ENCODE measurements around the gene CHD1L.

The CHD1L gene

GRCh38 chr1:147243228-147243685, 773 bp downstream of the CHD1L start:
- TF ChIP-seq EZH2phosphoT487 (IDR thresholded peaks at IDR 0.05; ENCODE audit: low read length) (no peak), EZH2 (optimal IDR thresholded peaks at IDR 0.05; ENCODE audit: low read depth, low read length) (no peak)
- TF ChIP-seq, protein P1, sequence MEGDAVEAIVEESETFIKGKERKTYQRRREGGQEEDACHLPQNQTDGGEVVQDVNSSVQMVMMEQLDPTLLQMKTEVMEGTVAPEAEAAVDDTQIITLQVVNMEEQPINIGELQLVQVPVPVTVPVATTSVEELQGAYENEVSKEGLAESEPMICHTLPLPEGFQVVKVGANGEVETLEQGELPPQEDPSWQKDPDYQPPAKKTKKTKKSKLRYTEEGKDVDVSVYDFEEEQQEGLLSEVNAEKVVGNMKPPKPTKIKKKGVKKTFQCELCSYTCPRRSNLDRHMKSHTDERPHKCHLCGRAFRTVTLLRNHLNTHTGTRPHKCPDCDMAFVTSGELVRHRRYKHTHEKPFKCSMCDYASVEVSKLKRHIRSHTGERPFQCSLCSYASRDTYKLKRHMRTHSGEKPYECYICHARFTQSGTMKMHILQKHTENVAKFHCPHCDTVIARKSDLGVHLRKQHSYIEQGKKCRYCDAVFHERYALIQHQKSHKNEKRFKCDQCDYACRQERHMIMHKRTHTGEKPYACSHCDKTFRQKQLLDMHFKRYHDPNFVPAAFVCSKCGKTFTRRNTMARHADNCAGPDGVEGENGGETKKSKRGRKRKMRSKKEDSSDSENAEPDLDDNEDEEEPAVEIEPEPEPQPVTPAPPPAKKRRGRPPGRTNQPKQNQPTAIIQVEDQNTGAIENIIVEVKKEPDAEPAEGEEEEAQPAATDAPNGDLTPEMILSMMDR (IDR thresholded peaks at IDR 0.05; ENCODE audit: low read length), result no peak
- no peaks in the 10 kb centered on the region for H3K27me3 ChIP-seq (replicated peaks; ENCODE audit: insufficient read depth, low read length)
- peaks cover 8% of the 10 kb centered on the region; the same call in 1 of the 2 replicates for H4K20me1 ChIP-seq (ENCODE audit: insufficient read depth, low read length)
- peaks cover 33% of the 10 kb centered on the region for H3K4me1 ChIP-seq (ENCODE audit: low read length)
- peaks cover 53% of the 10 kb centered on the region for H3K79me2 ChIP-seq (ENCODE audit: low read length)
- no peak for DNase-seq
- H3K36me3 ChIP-seq (replicated peaks; ENCODE audit: insufficient read depth, low read length), result no peaks in the 10 kb centered on the region
- peak overlapping the region; percentile 88 for H3K9ac ChIP-seq (ENCODE audit: low read length)
- H3K27ac ChIP-seq (ENCODE audit: low read length), result peak overlapping the region; percentile 70; the same call in 1 of the 2 replicates
- peak overlapping the region; percentile 81 for H3K4me3 ChIP-seq (ENCODE audit: low read length)
- peak overlapping the region; percentile 89 for H2AFZ ChIP-seq (ENCODE audit: low read length)
- H3K4me2 ChIP-seq (ENCODE audit: low read depth, low read length), result peak overlapping the region; percentile 73
- peaks cover 9% of the 10 kb centered on the region; the same call in 1 of the 2 replicates for H3F3A ChIP-seq (ENCODE audit: insufficient read depth, low read length)
- H3K9me3 ChIP-seq (replicated peaks; ENCODE audit: insufficient read depth, low read length), result no peaks in the 10 kb centered on the region
- H3K9me2 ChIP-seq (replicated peaks; ENCODE audit: insufficient read depth, low read length), result no peaks in the 10 kb centered on the region

GRCh38 chr1:147243841-147244240, 1.4 kb downstream of the CHD1L start:
- TF ChIP-seq, protein P1 (IDR thresholded peaks at IDR 0.05; ENCODE audit: low read length), result no peak
- TF ChIP-seq EZH2 (optimal IDR thresholded peaks at IDR 0.05; ENCODE audit: low read depth, low read length), result no peak
- TF ChIP-seq EZH2phosphoT487 (IDR thresholded peaks at IDR 0.05; ENCODE audit: low read length), result no peak
- peak overlapping the region; percentile 73 for H3K4me2 ChIP-seq (ENCODE audit: low read depth, low read length)
- H3K9me3 ChIP-seq (replicated peaks; ENCODE audit: insufficient read depth, low read length), result no peaks in the 10 kb centered on the region
- no peak overlapping the region for H3K27ac ChIP-seq (ENCODE audit: low read length)
- no peaks in the 10 kb centered on the region for H3K27me3 ChIP-seq (replicated peaks; ENCODE audit: insufficient read depth, low read length)
- no peaks in the 10 kb centered on the region for H3K9me2 ChIP-seq (replicated peaks; ENCODE audit: insufficient read depth, low read length)
- H3K79me2 ChIP-seq (ENCODE audit: low read length), result peaks cover 59% of the 10 kb centered on the region
- H2AFZ ChIP-seq (ENCODE audit: low read length), result peak overlapping the region; percentile 89; the same call in 1 of the 2 replicates
- H4K20me1 ChIP-seq (ENCODE audit: insufficient read depth, low read length), result peaks cover 8% of the 10 kb centered on the region; the same call in 1 of the 2 replicates
- DNase-seq, result peak; percentile 14
- H3K36me3 ChIP-seq (replicated peaks; ENCODE audit: insufficient read depth, low read length), result no peaks in the 10 kb centered on the region
- H3K4me1 ChIP-seq (ENCODE audit: low read length), result peaks cover 33% of the 10 kb centered on the region
- peak overlapping the region; percentile 81 for H3K4me3 ChIP-seq (ENCODE audit: low read length)
- H3F3A ChIP-seq (ENCODE audit: insufficient read depth, low read length), result peaks cover 9% of the 10 kb centered on the region; the same call in 1 of the 2 replicates
- peak overlapping the region; percentile 88; the same call in 1 of the 2 replicates for H3K9ac ChIP-seq (ENCODE audit: low read length)

DNA sequence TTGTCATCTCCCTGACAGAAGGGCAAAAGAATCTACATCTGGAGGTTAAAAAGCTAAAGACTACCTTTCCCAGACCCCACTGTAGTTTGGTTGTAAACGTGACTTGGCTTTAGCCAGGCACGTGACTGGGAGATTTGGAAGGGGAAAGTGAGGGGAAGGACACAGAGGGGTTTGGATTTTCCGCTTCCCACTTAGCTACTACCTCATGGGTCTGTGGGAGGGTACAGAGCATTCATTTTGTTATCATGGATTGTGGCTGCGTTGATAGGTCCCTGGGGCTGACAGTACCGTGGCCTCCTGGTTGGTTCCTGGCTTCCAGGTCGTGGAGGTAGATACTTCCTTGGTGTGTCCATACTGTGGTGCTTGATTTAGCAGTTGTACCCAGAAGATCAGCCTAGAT, 2.6 kb downstream of the CHD1L start:
- Histone ChIP-seq H3K27ac (ENCODE audit: low read length) (no peak overlapping the region), H2AFZ (ENCODE audit: low read length) (no peak overlapping the region), H3K4me3 (ENCODE audit: low read length) (no peak overlapping the region), H3K4me2 (ENCODE audit: low read depth, low read length) (no peak overlapping the region), H4K20me1 (ENCODE audit: insufficient read depth, low read length) (peaks cover 8% of the 10 kb centered on the region; the same call in 1 of the 2 replicates), H3K9me2 (replicated peaks; ENCODE audit: insufficient read depth, low read length) (no peaks in the 10 kb centered on the region), H3K27me3 (replicated peaks; ENCODE audit: insufficient read depth, low read length) (no peaks in the 10 kb centered on the region), H3K9ac (ENCODE audit: low read length) (no peak overlapping the region), H3K36me3 (replicated peaks; ENCODE audit: insufficient read depth, low read length) (no peaks in the 10 kb centered on the region), H3K9me3 (replicated peaks; ENCODE audit: insufficient read depth, low read length) (no peaks in the 10 kb centered on the region), H3F3A (ENCODE audit: insufficient read depth, low read length) (peaks cover 9% of the 10 kb centered on the region; the same call in 1 of the 2 replicates), H3K79me2 (ENCODE audit: low read length) (peaks cover 72% of the 10 kb centered on the region), H3K4me1 (ENCODE audit: low read length) (peaks cover 33% of the 10 kb centered on the region)
- DNase-seq, result no peak
- TF ChIP-seq EZH2 (optimal IDR thresholded peaks at IDR 0.05; ENCODE audit: low read depth, low read length) (no peak), EZH2phosphoT487 (IDR thresholded peaks at IDR 0.05; ENCODE audit: low read length) (no peak)
- TF ChIP-seq, protein P1 (IDR thresholded peaks at IDR 0.05; ENCODE audit: low read length), result no peak

Measured in MM.1S (cell line).